H1 (cell line): Measurements from ENCODE around the gene DLX5. TPM values are rescaled to one million over a fixed set of nuclear protein-coding genes. Genes with fewer than 3 reads are reported as not detected.
A peak's percentile ranks its signal among the peaks of the same experiment; 100 is the strongest.

Experiments used
- BACH1 ChIP-seq: IDR thresholded peaks from 2 replicates; pipeline ENCODE4 v1.6.1; 2012; ENCODE audit warnings: low read length, improper control_type of control experiment
- CBX5 ChIP-seq: fragments of 300-800, 300-1000 bp; sonication (generic); IDR thresholded peaks from 2 replicates; pipeline ENCODE4 v1.7.1; 2016; ENCODE audit warnings: antibody characterized with exemption, low read length, low read depth
- CHD7 ChIP-seq: fragments of 300-600 bp; sonication (generic); IDR thresholded peaks from 2 replicates; pipeline ENCODE4 v1.7.1; 2012; ENCODE audit warnings: low read length, moderate library complexity, mild to moderate bottlenecking, inconsistent platforms; ENCODE audit not compliant: insufficient replicate concordance
- CREB1 ChIP-seq: IDR thresholded peaks from 2 replicates; pipeline ENCODE4 v1.6.1; 2012; ENCODE audit warnings: inconsistent platforms
- EGR1 ChIP-seq: IDR thresholded peaks from 2 replicates; pipeline ENCODE4 v1.6.1; 2011; ENCODE audit warnings: low read depth, low read length, borderline replicate concordance
- FOSL1 ChIP-seq: IDR thresholded peaks from 2 replicates; pipeline ENCODE4 v1.6.1; 2011; ENCODE audit warnings: mild to moderate bottlenecking, low read depth, low read length, moderate library complexity; ENCODE audit not compliant: insufficient read depth
- KDM1A ChIP-seq: fragments of 200-600, 300-600 bp; sonication (generic); IDR thresholded peaks from 2 replicates; pipeline ENCODE4 v1.7.1; 2016; ENCODE audit warnings: mild to moderate bottlenecking, low read length, borderline replicate concordance
- RNF2 ChIP-seq: fragments of 200-900, 300-1000 bp; sonication (generic); IDR thresholded peaks from 2 replicates; pipeline ENCODE4 v1.7.1; 2016; ENCODE audit warnings: borderline replicate concordance, low read depth, mild to moderate bottlenecking, antibody characterized with exemption, low read length; ENCODE audit not compliant: poor library complexity, severe bottlenecking; ENCODE audit errors: missing control alignments
- SP1 ChIP-seq: IDR thresholded peaks from 2 replicates; pipeline ENCODE4 v1.6.1; 2011; ENCODE audit warnings: low read depth, low read length
- TAF7 ChIP-seq: optimal IDR thresholded peaks from 2 replicates; pipeline ENCODE3; 2011; ENCODE audit warnings: low read depth, mild to moderate bottlenecking, inconsistent platforms, low read length, moderate library complexity, borderline replicate concordance
- TEAD4 ChIP-seq: IDR thresholded peaks from 2 replicates; pipeline ENCODE4 v1.6.1; 2012; ENCODE audit warnings: low read depth, low read length, inconsistent platforms, mixed read lengths
- polyA plus RNA-seq, 7 experiments: library from polyadenylated mRNA; depleted of rRNA in 3 of 7; stranded (reverse) in 5 of 7; unstranded in 2 of 7; fragments of >200 nt in 5 of 7; fragments of 200-250 nt in 2 of 7; gene quantifications; 1 replicate in 5 of 7; 2 replicates in 1 of 7; 4 replicates in 1 of 7; pipeline versions ENCODE4 v1.2.1 to v1.2.3, GENCODE V29; 2011 to 2013; ENCODE audit warnings: missing spikeins in 2 of 7, mixed read lengths in 2 of 7
- total RNA-seq: library from RNA; stranded (reverse); fragmentation: NEBNext Ultra II Directional; extraction: Animal tissue kit (Norgen Biotek cat#: 25700); gene quantifications from 2 replicates; pipeline ENCODE4 v1.2.1, GENCODE V29; 2021

DLX5 gene
- total and polyA plus RNA-seq, 2 of the 8 experiments (the other 6 are each of a cell fraction or from before 2014, with no cell fraction given) = not detected

GRCh38 chr7:97006816-97007582, 17.6 kb downstream of the DLX5 start (continued):
- TF ChIP-seq FOSL1 (no peak), CREB1 (no peak), CHD7 (no peak), RNF2 (peak; percentile 94), TEAD4 (no peak), EGR1 (no peak), SP1 (no peak), TAF7 (no peak), CBX5 (no peak), KDM1A (no peak), BACH1 (no peak)
